ENCODE results near the gene KCNG2.
A peak's percentile ranks its signal among the peaks of the same experiment; 100 is the strongest.

The KCNG2 gene

GRCh38 chr18:79786304-79786703 lies 11.4 kb upstream of the KCNG2 start:
- DNase-seq, result no peak

GRCh38 chr18:79786786-79787526 lies 10.8 kb upstream of the KCNG2 start:
- DNase-seq, result no peak

- no peak for DNase-seq
These were observed 10.2 kb upstream of the KCNG2 start for GRCh38 chr18:79787527-79787864.

GRCh38 chr18:79787865-79788733 lies 9.6 kb upstream of the KCNG2 start:
- DNase-seq, result no peak

GRCh38 chr18:79788734-79789085 lies 9.0 kb upstream of the KCNG2 start:
- no peak for DNase-seq

- no peak for DNase-seq
These were observed 8.4 kb upstream of the KCNG2 start for GRCh38 chr18:79789091-79789891.

GRCh38 chr18:79789901-79790890 lies 7.5 kb upstream of the KCNG2 start:
- DNase-seq, result no peak

GRCh38 chr18:79790996-79791972 lies 6.5 kb upstream of the KCNG2 start:
- peak; percentile 4 to 44 for DNase-seq

- no peak for DNase-seq
These were observed 5.4 kb upstream of the KCNG2 start for GRCh38 chr18:79792096-79792987.

- peak in 1 of 2 donors; percentile 32 for DNase-seq
These were observed 4.8 kb upstream of the KCNG2 start for GRCh38 chr18:79792988-79793355.

- no peak for DNase-seq
These were observed 2.9 kb upstream of the KCNG2 start for GRCh38 chr18:79794846-79795245.

- DNase-seq, result no peak
These were observed 2.3 kb upstream of the KCNG2 start for GRCh38 chr18:79795446-79795845.

- no peak for DNase-seq
These were observed 1.7 kb upstream of the KCNG2 start for GRCh38 chr18:79796016-79796415.

GRCh38 chr18:79796531-79797405 lies 970 bp upstream of the KCNG2 start:
- no peak for DNase-seq

- DNase-seq, result no peak
These were observed 734 bp downstream of the KCNG2 start for GRCh38 chr18:79798346-79798998.

- DNase-seq, result no peak
These were observed 1.2 kb downstream of the KCNG2 start for GRCh38 chr18:79798999-79799370.

GRCh38 chr18:79799619-79800370 lies 2.1 kb downstream of the KCNG2 start:
- DNase-seq, result no peak

Data from CD4-positive, alpha-beta T cell treated with Interleukin-1 beta for 1 hour (primary cell).